Measurements from ENCODE around the gene UGCG.

DNA sequence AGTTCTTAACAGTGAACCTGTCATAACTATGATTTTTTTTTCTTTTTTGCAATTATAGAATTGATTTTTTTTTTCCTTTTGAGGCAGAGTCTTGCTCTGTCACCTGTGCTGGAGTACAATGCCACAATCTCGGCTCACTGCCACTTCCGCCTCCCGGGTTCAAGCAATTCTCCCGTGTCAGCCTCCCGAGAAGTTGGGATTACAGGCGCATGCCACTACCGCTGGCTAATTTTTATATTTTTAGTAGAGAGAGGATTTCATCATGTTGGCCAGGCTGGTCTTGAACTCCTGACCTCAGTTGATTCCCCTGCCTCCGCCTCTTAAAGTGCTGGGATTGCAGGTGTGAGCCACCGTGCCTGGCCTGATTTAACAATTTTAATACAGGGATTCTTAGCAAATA is 21.4 kb downstream of the UGCG start:
- no peak for TF ChIP-seq POLR2A (IDR thresholded peaks at IDR 0.05)
- TF ChIP-seq, protein P1, sequence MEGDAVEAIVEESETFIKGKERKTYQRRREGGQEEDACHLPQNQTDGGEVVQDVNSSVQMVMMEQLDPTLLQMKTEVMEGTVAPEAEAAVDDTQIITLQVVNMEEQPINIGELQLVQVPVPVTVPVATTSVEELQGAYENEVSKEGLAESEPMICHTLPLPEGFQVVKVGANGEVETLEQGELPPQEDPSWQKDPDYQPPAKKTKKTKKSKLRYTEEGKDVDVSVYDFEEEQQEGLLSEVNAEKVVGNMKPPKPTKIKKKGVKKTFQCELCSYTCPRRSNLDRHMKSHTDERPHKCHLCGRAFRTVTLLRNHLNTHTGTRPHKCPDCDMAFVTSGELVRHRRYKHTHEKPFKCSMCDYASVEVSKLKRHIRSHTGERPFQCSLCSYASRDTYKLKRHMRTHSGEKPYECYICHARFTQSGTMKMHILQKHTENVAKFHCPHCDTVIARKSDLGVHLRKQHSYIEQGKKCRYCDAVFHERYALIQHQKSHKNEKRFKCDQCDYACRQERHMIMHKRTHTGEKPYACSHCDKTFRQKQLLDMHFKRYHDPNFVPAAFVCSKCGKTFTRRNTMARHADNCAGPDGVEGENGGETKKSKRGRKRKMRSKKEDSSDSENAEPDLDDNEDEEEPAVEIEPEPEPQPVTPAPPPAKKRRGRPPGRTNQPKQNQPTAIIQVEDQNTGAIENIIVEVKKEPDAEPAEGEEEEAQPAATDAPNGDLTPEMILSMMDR (IDR thresholded peaks at IDR 0.05), result no peak

All from lower leg skin (tissue), 3 donors.